NB4 (cell line): ENCODE data around the gene PPP1CB.
"Not testable (repeated sequence)": the region's sequence is repeated elsewhere in the genome, so short reads cannot be mapped to it uniquely, and the experiment has no call there.

Experiments used
- DNase-seq: peaks from one replicate; pipeline ENCODE4 v3.0.0; 2010; ENCODE audit warnings: low read depth
- H3K4me3 ChIP-seq: one replicate; pipeline ENCODE4 v1.5.1; 2011; ENCODE audit warnings: mild to moderate bottlenecking, low read depth, low read length, moderate library complexity
- MAX ChIP-seq: IDR thresholded peaks from 2 replicates; pipeline ENCODE4 v1.6.1; 2011; ENCODE audit warnings: low read depth, low read length
- MYC ChIP-seq: IDR thresholded peaks from 2 replicates; pipeline ENCODE4 v1.6.1; 2011; ENCODE audit warnings: low read depth, low read length
- POLR2A ChIP-seq: IDR thresholded peaks from 2 replicates; pipeline ENCODE4 v1.6.1; 2011; ENCODE audit warnings: mild to moderate bottlenecking; ENCODE audit not compliant: insufficient read length; ENCODE audit errors: extremely low read depth
- TF ChIP-seq, protein P1 (sequence below): IDR thresholded peaks from one replicate; pipeline ENCODE4 v1.5.1; 2012; ENCODE audit warnings: low read depth, low read length

PPP1CB gene

DNA sequence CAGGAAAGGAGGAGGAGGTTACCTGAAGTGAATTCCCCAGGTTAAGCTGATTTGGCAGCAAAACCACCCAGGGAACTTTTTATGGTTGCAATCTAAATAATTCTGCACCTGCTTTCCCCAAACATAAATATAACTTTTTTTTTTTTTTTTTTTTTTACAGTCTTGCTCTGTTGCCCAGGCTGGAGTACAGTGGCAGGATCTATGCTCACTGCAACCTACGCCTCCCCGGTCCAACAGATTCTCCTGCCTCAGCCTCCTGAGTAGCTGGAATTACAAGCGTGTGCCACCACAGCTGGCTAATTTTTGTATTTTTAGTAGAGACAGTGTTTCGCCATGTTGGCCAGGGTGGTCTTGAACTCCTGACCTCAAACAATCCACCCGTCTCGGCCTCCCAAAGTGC lies 16.1 kb upstream of the PPP1CB start:
- no peak overlapping the region for H3K4me3 ChIP-seq
- TF ChIP-seq MAX, result no peak
- no peak for TF ChIP-seq MYC
- TF ChIP-seq, protein P1, sequence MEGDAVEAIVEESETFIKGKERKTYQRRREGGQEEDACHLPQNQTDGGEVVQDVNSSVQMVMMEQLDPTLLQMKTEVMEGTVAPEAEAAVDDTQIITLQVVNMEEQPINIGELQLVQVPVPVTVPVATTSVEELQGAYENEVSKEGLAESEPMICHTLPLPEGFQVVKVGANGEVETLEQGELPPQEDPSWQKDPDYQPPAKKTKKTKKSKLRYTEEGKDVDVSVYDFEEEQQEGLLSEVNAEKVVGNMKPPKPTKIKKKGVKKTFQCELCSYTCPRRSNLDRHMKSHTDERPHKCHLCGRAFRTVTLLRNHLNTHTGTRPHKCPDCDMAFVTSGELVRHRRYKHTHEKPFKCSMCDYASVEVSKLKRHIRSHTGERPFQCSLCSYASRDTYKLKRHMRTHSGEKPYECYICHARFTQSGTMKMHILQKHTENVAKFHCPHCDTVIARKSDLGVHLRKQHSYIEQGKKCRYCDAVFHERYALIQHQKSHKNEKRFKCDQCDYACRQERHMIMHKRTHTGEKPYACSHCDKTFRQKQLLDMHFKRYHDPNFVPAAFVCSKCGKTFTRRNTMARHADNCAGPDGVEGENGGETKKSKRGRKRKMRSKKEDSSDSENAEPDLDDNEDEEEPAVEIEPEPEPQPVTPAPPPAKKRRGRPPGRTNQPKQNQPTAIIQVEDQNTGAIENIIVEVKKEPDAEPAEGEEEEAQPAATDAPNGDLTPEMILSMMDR, result no peak
- no peak for TF ChIP-seq POLR2A
- no peak for DNase-seq

- DNase-seq, result no peak
- TF ChIP-seq MYC (no peak), POLR2A (no peak)
- TF ChIP-seq, protein P1, result no peak
Observed at GRCh38 chr2:28736034-28736433, 15.6 kb upstream of the PPP1CB start.

DNA sequence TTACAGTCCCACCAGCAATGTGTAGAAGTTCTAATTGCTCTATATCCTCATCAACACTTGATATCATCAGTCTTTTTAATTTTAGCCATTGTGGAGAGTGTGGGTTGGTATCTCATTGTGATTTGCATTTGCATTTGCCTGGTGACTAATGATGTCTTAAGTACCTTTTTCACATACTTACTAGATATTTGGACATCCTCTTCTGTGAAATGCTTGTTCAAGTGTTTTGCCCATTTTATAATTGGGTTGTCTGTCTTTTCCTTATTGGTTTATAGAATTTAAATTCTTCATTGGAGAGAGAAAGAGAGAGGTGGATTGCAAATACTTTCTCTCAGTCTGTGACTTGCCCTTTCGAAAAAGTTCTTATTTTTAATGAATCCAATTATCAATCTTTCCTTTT lies 14.0 kb upstream of the PPP1CB start:
- DNase-seq, result no peak
- no peak overlapping the region for H3K4me3 ChIP-seq
- no peak for TF ChIP-seq MYC
- no peak for TF ChIP-seq POLR2A
- TF ChIP-seq, protein P1, result no peak
- no peak for TF ChIP-seq MAX

More at GRCh38 chr2:28736034-28736433, 15.6 kb upstream of the PPP1CB start:
- H3K4me3 ChIP-seq, result no peak overlapping the region

DNA sequence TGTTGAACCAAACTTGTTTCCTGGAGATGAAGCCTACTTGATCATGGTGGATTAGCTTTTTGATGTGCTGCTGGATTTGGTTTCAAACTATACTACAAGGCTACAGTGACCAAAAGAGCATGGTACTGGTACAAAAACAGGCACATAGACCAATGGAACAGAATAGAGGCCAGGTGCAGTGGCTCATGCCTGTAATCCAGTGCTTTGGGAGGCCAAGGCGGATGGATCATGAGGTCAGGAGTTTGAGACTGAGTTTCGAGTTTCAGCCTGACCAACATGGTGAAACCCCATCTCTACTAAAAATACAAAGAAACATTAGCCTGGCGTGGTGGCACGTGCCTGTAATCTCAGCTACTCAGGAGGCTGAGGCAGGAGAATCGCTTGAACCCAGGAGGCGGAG lies 9.0 kb upstream of the PPP1CB start:
- not testable (repeated sequence) for H3K4me3 ChIP-seq, DNase-seq

DNA sequence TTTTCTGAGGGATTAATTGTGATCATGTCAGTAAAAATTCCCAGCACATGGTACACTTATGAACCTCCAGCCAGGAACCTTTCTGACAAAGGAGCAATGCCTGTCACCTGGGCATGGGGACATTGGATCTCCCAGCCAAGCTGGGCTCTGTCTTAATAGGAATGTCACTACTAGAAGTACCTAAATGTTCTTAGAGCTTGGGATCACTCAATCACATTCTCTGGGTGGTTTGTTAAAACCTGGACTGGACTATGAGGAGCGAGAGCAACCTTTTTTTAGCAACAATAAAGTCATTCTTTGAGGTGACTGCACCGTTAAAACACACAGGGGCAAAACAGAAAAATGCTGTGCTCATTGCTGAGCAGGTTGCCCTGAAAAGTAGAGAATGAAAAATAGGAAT lies 6.4 kb upstream of the PPP1CB start:
- DNase-seq, result no peak
- no peak overlapping the region for H3K4me3 ChIP-seq
- no peak for TF ChIP-seq MAX
- TF ChIP-seq, protein P1, result no peak
- TF ChIP-seq POLR2A, result no peak
- no peak for TF ChIP-seq MYC

DNA sequence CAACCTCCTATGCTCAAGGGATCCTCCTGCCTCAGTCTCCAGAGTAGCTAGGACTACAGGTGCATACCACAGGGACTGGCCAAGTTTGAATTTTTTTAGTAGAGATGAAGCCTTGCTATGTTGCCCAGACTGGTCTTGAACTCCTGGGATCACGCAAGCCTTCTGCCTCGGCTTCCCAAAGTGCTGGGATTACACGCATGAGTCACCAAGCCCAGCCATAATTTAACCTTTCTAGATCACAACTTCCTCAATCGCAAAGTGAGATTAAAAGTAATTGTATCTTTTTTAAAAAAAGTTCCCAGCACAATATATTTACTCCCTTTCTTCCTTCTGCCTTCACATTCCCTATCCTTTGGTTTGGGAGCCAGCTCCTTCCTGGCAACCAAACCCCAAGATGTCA lies 5.8 kb upstream of the PPP1CB start:
- TF ChIP-seq MYC, result no peak
- no peak for TF ChIP-seq MAX
- no peak for TF ChIP-seq POLR2A
- TF ChIP-seq, protein P1, result no peak
- no peak overlapping the region for H3K4me3 ChIP-seq
- peak; percentile 25 for DNase-seq
